GM18868 (cell line): ENCODE measurements around the gene RHOH.

Experiments
- ATAC-seq: cut with Tn5 transposase; IDR thresholded peaks from one replicate; pipeline ENCODE4 v1.9.1; 2021; ENCODE audit warnings: mild to moderate bottlenecking, moderate library complexity; ENCODE audit not compliant: unreplicated experiment

Gene RHOH

DNA sequence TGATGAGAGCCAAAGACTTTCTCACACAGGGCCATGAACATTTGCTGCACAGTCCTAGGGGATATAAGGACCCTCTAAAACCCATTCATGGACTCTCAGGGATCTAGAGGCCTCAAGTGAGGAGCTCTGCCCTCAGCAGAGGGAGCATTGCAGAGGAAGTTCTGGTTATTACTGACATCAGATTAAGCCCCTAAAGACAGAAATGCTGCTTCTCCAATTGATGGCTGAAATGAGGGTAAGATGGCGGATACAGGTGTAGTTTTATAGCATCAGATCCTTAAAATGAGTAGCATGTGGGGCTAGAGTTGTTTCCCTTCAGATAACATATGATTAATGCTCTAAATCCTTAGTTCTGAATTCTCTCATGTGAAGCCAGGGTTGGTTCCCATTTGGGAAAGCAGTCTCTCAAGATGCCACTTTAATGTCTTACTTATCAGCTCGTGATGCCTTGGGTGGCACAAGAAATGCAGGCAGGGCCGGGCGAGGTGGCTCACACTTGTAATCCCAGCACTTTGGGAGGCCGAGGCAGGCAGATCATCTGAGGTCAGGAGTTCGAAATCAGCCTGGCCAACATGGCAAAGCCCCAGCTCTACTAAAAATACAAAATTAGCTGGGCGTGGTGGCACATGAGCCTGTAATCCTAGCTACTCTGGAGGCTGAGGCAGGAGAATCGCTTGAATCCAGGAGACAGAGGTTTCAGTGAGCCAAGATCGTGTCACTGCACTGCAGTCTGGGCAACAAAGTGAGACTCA is 7.9 kb downstream of the RHOH start:
- ATAC-seq = no peak

- ATAC-seq = peak; percentile 66
These were observed 8.7 kb downstream of the RHOH start for GRCh38 chr4:40205259-40206198.

DNA sequence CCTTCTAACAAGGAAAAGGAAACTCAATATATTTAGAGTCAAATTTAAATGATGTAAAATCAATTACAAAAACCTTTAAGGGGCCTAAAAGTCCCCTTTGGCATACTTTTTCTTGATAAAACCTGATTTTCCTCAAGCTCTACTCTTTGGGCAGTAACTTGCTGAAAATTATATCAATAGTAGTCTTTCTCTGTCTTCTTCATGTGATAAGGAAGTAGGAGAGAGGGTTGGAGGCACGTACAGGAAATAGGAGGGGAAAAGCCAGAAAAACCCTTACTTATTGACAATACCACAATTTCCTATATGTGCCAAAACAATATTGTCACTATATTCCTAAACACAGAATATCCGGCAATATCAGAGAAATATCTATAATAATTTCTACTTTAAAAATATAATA is 9.6 kb downstream of the RHOH start:
- ATAC-seq = no peak

DNA sequence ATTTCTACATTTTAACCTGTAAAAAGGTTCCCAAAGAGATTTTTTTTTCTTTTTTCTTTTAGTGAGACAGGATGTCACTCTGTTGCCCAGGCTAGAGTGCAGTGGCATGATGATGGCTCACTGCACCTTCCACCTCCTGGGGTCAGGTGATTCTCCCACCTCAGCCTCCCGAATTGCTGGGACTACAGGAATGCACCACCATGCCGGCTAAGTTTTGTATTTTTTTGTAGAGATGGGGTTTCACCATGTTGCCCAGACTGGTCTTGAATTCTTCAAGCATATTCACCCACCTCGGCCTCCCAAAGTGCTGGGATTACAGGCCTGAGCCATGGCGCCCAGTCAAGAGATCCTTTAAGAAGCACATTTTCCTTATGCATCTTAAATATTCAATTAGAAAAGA is 12.6 kb downstream of the RHOH start:
- no peak for ATAC-seq

DNA sequence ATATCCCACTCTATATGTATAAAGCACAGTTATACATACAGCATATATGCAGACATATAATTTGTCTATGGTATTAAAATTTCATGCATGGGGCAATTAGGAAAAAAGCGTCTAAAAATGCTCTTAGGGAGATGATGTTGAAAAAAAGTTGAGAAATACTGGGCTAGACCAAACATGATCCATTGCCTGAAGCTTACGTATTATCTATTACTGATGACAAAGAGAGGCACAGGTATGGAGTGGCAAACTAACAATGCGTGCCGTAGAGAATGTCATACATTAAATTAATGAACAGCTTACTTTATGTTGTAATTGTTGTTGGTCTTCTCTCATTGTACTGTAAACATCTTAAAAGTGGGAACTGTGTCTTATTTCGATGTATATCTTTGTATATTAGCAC is 13.9 kb downstream of the RHOH start:
- ATAC-seq = no peak

DNA sequence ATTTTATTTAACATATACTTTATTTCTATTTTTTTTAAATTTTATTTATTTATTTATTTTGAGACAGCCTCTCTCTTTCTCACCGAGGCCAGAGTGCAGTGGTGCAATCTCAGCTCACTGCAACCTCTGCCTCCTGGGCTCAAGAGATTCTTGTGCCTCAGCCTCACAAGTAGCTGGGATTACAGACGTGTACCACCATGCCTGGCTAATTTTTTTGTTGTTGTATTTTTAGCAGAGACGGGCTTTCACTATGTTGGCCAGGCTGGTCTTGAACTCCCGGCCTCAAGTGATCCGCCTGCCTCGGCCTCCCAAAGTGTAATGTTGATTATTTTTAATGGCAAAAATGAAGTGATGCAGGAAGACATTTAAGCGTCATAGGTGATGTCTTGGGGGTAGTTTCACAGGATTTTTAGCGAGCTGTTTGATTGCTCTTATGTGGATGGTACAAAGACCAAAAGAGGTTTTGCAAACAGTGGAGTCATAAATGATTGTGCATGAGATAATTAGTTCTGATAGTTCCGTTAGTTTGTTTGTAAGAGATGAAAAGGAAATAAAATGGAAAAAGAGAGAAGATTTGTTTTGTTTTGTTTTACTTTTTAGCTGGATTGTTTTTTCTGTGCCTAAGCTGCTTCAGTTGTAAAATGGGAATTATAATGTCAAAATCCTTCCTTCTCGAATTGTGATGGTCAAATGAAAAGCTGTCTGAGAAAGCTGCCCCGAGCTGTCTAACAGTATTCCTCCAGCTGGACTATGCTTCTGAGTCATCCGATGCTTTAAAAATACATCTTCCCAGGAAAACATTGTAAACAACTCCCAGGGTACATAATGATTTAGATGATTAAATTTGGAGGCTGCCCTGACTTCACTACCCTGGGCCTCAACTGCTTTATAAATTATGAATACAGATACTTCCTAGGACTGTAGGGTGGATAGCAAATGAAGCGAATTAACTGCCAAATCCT is 14.7 kb downstream of the RHOH start:
- ATAC-seq = no peak

GRCh38 chr4:40212674-40213527 is 16.1 kb downstream of the RHOH start:
- ATAC-seq = no peak

DNA sequence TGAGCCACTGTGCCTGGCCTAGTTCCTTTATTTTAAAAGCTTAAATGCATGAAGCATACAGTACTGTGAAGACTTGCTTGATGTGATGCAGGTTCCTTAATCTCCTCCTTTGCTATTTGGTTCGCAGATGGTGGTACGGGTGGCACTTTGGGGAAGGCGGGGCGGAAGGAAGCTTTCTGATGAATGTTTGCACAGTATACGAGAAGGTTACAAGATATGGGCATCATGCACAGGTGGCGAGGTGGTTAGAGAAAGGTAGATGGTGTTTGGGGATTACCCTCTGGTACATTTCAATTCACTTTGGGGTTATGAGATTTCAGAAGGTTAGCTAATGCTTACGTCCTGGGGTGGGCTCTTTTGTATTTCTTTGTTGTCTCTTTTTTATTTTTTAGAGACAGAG is 17.2 kb downstream of the RHOH start:
- ATAC-seq = no peak

- ATAC-seq = no peak
These were observed 18.0 kb downstream of the RHOH start for GRCh38 chr4:40214661-40215418.

DNA sequence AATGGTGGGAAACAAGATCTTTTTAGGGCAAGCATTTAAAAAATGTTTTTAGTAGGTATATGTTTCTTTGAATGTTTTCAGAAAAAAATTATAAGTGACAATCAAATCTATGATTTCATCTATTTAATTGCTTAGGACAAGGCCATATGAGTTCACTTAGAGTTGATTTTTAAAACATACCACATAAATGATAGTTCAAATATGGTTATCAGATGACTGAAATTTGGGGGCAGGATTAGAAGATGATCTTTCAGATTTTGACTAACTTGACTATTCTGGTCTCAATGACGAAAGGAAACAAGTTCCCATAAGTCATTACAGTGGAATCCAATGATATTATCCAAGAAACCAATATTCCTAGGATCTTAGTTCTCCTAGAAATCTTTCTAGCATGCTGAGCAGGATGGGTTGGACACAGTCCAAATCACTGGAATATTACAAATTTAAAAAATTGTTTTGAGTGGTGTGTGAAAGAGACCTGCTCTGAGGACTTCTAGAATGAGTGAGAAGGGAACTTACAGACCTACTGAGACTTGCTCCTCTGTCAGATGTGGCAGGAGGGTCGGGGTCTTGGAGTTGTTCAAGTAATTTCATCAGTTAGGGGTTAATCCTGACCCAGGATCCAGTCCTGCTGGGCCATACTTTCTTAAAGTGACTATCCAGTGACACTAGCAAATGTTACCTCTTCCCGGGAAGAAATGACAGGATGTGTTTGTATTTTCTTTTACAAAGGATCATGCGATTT is 20.0 kb downstream of the RHOH start:
- peak; percentile 42 for ATAC-seq

- ATAC-seq = no peak
These were observed 24.9 kb downstream of the RHOH start for GRCh38 chr4:40221744-40222143.

DNA sequence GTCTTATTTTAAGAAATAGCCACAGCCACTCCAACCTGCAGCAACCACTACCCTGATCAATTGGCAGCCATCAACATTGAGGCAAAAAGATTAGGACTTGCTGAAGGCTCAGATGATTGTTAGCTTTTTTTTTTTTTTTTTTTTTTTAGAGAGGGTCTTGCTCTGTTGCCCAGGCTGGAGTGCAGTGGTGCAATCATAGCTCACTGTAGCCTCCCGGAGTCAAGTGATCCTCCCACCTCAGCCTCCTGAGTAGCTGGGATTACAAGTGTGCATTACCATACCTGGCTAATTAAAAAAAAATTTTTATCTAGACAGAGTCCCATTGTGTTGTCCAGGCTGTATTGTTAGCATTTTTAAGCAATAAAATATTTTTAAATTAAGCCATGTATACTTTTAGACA is 26.5 kb downstream of the RHOH start:
- ATAC-seq = no peak

DNA sequence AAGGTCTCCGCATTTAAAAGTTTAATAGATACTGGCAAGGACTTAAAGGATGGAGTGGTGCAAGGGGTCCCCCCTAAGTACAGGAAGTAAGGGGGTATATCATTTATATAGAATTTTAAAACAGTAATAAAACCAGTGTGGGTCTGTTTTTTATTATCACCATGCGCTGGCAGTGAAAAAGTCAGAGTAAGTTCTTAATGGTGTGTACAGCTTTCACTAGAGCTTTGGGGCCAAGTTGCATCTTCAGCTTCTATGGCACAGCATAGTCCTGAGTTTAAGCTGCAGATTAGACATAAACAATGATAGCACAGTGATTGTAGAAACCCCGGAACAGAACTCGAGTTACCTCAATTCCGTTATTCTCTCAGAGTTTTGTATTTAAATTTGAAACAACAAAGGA is 27.6 kb downstream of the RHOH start:
- no peak for ATAC-seq

DNA sequence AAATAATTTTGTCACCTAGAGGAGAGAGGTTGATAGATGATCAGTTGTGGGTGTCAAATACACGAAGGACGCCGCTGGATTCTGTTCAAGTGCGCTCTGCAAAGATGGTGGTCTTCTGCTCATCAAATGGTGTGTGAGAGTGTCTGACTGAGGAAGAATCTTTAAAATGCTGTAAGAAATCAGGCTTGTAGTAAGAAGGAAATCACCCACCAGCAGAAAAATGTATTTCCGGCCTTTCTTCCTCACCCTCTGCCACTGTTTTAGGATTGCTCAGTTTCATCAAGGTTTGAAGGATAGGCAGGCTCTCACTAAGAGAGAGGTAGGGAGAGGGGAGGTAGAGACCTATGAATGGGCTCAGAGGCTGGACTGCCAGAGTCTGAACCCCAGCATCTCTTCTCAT is 28.7 kb downstream of the RHOH start:
- ATAC-seq = no peak

DNA sequence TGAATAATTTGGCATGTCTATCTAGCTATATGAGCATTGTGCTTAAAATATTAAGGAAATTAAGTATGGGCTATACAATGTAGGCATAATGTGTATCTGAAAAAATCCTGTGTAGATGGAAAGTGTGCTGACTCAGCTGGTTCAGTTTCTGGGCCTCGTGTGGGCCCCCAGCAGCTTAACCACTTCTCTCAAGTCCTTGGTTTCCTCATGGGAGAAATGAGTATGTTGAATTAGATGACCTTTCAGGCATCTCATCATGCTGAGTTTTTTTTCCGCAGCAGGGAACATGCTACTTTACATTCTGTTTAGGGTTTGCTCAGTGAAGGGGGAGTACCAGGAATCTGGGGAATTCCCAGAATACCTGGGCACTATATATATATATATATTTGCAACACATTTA is 30.5 kb downstream of the RHOH start:
- ATAC-seq = peak; percentile 57

DNA sequence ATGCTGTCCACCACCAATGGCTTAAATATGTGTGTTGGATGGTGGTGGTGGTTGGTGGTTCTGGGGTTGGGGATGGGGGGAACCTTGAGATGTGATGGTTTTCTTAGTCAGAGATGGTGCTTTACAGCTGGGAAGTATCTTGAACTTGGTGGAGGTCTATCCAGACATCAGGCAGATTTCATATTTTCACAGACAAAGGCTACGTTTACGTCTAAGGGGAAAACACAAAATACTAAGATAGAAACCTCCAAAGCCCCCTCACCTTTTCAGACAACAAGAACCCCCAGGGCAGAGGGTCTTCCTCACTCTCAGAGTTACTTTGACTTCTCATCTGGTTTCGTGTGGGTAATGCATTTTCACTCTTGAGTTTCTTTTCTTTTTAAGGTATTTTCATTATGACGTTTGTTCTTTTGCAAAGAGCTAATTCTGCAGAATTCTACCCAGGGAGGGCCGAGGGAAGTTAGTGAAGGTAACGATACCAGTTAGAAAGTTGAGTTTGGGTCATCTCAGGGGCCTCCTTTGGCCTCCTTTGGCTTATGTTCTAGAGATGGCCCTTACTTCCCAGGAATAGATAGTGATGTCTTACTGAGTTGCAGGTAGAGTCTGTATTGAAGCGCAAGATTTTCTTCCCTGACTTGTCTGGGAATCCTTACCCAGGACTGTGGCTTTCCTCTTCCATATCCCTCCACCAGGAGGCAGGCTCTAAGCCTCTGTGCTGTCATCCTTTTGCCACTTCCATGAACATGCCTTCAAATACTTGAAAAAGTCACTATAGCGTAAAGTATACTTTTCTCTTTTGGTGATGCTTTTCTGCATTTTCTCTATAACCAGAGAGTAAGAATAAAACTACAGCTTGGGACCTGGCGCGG is 31.9 kb downstream of the RHOH start:
- ATAC-seq = peak; percentile 63

DNA sequence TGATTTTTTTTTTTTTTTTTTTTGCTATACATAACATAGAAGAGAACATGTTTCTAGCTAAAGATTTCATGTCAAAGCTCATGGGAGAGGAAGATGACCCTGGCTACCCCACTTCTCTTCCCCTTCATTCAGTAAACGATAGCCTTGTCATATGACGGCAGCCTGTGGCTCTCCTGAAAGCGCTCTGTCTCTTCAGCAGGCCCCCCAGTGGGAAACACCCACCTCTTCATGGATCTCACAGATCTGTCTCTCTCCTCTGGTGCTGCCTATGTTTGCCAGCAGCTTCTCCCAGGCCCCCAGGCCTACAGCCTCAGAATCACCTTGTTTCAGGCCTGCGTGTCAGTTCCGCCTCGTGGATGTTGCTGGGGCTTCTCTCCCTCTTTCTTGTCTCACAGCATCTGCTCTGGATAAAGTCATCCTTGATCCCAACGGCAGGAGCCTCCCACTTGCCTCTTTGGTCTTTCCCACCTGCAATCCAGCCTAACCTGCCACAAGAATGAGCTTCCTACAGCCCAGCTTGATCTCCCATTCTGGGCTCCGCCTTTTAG is 34.6 kb downstream of the RHOH start:
- no peak for ATAC-seq
